GM12865 (cell line): Measurements from ENCODE around the gene ETV4.

Source experiments
- DNase-seq: peaks from one replicate; pipeline ENCODE4 v3.0.0; 2010; ENCODE audit warnings: low read depth
- H3K4me3 ChIP-seq: 2 replicates; pipeline ENCODE4 v1.5.1; 2011; ENCODE audit warnings: mild to moderate bottlenecking, low read depth, low read length, control low read depth
- TF ChIP-seq, protein P1 (sequence below): IDR thresholded peaks from 2 replicates; pipeline ENCODE4 v1.5.1; 2011; ENCODE audit warnings: low read length, control low read depth, low read depth, inconsistent platforms; ENCODE audit not compliant: insufficient read depth; ENCODE audit errors: missing control alignments

ETV4 gene

DNA sequence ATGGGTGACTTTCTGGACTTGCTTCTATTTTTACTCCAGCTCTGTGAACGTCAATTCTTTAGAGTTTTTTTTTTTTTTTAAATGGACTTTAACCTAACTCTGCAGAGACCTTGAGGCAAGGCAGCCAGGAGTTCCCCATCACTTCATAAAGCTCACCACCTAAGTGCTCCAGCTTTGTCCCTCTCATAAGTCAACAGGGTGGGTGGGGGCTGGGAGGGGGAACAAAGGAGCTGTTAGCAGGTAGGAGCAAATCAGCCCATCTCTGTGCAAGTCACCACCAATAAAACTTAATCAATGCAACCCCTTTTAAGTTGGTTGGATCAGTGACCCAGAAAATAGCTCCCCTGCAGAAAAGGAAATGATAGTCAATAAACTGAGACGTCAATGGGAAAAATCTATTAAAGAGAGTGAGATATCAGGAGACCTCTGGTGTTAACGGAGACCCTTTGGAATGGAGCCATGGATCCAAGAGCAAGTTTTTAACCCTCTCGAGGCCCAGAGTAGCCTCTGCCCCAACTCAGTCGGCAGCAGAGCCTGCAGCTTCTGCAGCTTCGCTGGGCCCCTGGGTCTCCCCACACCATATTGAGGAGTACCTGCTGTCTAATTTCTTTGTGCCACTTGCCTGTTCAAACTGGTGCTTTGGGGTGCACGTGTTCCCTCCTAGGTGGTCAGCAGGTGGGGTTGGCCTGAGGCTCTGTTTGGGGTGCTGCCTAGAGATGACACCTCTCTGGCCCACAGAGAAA lies 27.6 kb upstream of the ETV4 start:
- H3K4me3 ChIP-seq, result no peak overlapping the region
- no peak for DNase-seq
- TF ChIP-seq, protein P1, sequence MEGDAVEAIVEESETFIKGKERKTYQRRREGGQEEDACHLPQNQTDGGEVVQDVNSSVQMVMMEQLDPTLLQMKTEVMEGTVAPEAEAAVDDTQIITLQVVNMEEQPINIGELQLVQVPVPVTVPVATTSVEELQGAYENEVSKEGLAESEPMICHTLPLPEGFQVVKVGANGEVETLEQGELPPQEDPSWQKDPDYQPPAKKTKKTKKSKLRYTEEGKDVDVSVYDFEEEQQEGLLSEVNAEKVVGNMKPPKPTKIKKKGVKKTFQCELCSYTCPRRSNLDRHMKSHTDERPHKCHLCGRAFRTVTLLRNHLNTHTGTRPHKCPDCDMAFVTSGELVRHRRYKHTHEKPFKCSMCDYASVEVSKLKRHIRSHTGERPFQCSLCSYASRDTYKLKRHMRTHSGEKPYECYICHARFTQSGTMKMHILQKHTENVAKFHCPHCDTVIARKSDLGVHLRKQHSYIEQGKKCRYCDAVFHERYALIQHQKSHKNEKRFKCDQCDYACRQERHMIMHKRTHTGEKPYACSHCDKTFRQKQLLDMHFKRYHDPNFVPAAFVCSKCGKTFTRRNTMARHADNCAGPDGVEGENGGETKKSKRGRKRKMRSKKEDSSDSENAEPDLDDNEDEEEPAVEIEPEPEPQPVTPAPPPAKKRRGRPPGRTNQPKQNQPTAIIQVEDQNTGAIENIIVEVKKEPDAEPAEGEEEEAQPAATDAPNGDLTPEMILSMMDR, result no peak

DNA sequence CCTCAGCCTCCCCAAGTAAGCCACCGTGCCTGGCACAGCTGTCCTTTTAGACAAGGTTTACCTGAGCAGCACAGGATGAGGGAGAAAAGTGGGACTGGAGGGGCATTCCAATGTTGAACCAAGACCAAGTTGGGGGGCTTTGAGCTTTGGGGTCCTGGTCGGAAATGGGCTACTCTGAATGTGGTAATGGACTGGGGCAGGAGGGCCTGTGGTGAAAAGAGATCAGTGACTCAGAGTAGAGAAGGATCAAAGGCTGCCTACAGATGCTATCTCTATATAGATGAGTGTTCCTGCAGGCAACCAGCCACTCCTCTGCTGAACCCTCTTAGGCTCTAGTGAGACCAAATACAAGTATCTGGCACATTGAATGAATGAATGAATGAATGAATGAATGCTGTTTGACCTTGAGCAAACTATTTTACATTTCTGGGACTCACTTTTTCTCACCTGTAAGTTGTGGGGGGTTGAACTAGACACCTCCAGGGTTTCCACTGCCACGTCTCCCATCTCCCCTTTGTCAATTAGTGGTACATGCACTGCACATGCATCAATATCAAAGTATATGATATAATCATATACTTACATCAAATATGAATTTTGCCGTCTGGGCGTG lies 26.3 kb upstream of the ETV4 start:
- TF ChIP-seq, protein P1, result no peak
- no peak overlapping the region for H3K4me3 ChIP-seq
- no peak for DNase-seq

DNA sequence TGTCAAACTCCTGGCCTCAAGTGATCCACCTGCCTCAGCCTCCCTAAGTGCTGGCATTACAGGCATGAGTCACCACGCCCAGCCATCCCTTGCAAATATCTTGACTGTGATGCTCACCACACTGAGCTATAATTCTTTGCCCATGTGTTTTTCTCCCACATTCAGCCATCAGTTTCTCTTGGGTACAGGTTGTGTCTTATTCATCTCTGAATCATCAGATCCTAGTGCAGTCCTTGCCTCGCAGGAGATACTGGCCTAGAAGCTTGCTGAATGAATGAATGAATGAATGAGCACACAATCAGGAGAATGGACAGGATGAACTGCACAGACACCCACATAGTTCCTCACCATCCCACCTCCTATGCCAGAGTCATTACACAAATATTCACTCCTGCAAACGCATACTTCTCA lies 24.4 kb upstream of the ETV4 start:
- TF ChIP-seq, protein P1, result no peak
- H3K4me3 ChIP-seq, result no peak overlapping the region
- no peak for DNase-seq

DNA sequence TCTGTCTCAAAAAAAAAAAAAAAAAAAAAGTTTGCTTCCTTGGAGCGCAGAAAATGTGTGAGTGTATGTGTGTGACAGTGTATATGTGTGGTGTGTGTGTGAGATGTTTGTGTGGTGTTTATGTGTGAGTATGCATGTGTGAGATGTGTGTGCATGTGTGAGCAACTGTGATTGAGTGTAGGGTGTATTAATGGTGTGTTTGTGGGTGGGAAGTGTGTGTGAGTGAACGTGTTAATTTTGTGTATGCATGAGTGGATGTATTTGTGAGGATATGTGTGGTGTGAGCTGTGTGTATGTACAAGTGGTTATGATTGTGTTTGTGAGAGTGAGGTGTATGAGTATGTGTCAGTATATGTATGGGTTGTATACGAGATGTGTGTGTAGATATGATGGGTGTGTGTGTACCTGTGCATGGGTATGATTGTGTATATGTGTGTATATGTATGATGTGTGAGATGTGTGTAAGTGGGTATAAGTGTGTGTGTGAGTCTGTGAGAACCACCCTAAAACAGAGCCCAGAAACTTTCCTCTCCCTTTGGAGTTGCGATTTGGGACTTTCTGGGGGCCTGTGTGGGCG lies 22.5 kb upstream of the ETV4 start:
- TF ChIP-seq, protein P1, result no peak
- no peak overlapping the region for H3K4me3 ChIP-seq
- DNase-seq, result no peak

DNA sequence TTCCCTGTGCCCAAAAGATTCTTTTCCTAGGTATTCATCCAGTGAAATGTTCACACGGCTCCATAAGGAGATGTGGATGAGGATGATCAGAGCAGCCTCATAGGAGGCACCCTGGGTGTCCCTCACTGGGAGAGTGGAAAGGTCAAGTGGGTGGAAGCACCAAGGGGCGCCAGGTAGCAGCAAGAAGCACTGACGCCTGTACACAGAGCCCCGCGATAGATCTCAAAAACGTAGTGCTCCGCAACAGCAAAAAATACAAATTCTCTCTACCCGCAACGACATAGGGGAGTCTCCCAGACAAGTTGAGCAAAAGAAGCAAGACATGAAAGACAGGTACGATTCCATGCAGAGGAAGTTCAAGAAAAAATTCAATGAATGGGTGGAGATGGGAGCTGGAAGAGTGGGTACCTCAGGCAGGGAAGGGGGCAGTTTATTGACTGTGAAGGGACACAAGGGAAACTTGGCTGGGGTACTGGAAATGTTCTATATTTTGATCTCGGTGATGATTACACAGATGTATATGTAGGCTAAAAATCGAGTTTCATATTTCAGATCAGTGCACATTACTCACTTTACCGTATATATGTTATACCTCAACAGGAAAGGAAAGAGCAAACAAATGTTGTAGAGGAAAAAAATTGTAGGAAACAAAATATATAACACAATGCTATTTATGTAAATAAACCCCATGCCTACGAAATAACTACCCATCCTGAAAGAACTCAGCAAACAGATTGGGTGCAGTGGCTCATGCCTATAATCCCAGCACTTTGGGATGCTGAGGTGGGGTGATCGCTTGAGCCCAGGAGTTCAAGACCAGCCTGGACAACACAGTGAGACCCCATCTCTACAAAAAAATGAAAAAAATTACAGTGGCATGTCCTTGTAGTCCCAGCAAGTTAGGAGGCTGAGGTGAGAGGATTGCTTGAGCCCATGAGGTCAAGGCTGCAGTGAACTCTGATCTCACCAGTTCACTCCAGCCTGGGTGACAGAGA lies 17.8 kb upstream of the ETV4 start:
- DNase-seq, result no peak
- no peak overlapping the region for H3K4me3 ChIP-seq
- TF ChIP-seq, protein P1, result no peak
